NCI-H2196 treated with DMSO at 0.1 percent for 48 hours (cell line): ENCODE data around the gene LRBA.

ENCODE experiments used
- DNase-seq: peaks from one replicate; lab custom pipeline; 2025; ENCODE audit not compliant: unreplicated experiment; lab: John Stamatoyannopoulos, UW

The LRBA gene

GRCh38 chr4:150888625-150889024 is 126.5 kb downstream of the LRBA start:
- DNase-seq: no peak

DNA sequence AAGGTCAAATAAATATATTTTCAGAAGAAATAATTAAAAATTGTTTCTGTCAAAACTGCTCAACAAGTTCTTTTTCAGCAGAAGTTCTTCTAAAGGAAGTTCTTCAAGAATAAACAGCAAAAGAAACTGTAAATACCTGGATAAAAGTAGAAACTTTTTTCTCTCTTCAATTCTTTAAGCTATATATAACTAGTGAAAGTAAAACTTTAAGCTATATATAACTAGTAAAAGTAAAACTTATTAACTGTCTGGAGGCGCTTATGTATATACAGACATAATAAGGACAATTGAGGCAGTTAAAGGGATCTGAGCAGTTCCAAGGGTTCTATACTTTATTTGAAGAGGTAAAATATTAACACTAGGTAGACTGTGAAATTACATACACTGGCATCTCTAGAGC is 126.9 kb downstream of the LRBA start:
- no peak for DNase-seq

GRCh38 chr4:150886597-150886996 is 128.5 kb downstream of the LRBA start:
- no peak for DNase-seq

GRCh38 chr4:150884625-150885024 is 130.5 kb downstream of the LRBA start:
- DNase-seq: no peak

DNA sequence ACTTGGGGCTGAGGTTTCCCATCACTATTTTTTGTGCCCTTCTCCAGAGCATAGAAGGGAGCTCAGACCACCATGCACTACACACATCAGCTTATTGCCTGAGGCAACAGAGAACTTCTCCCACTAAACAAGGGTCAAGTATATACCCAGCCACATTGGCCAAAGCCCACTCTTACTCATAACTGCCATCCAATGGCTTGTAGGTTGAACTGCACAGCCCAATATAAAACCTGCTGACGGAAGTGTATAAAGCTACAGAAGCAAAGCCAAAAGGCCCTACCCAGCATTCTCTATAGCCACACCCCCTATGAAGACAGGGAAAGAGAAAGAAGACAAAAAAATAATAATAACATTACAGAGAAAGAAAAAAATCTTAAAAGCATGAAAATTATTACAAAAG is 139.7 kb downstream of the LRBA start:
- no peak for DNase-seq

GRCh38 chr4:150874338-150875226 is 140.5 kb downstream of the LRBA start:
- DNase-seq: no peak

- peak; percentile 13 for DNase-seq
Measured at GRCh38 chr4:150867148-150867547, 147.9 kb downstream of the LRBA start.

GRCh38 chr4:150863456-150863855 is 151.6 kb downstream of the LRBA start:
- DNase-seq: no peak

- no peak for DNase-seq
Measured at GRCh38 chr4:150862829-150863228, 152.3 kb downstream of the LRBA start.

DNA sequence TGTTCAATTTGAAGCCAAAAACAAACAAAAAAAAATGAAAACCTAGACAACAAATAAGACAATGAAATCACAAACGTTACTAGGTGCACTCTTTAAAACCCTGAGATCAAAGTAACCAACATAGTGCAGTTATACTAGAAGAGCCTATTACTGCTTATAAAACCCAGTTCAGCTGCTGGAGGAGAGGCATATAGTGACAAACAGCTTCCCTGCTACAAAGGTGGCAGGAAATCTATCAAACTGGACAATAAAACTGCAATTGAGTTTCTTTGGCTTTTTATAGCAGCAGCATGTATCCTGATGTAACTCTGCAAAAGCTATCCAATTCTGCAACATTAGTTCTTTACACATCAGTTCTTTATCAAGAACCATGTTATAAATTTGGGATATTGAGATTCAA is 155.6 kb downstream of the LRBA start:
- no peak for DNase-seq

DNA sequence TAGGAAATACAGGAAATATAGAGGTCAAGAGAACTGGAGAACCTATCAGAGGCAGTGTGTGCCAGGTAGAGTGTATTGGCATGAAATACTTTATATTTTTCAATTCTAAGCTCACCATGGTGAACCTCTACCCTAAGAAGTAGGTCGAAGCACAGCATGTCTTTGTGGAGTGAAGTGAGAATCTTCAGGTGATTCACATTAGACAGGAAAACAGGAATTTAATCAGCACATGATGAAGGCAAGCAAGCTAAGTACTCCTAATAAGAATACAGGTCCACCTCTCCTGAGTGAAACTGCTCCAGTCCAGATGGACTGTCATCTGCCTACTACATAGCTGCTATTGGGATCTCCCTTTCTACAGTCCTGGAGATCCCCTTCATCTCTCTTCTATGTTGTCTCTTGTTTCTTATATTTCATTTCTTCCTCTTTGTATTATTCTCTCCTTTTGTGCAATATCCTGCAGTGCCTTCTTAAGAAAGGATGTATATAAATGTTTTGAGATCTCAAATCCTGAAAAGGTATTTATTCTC is 159.0 kb downstream of the LRBA start:
- DNase-seq: no peak

GRCh38 chr4:150854600-150854999 is 160.5 kb downstream of the LRBA start:
- DNase-seq: no peak

GRCh38 chr4:150853882-150854281 is 161.2 kb downstream of the LRBA start:
- no peak for DNase-seq

- no peak for DNase-seq
Measured at GRCh38 chr4:150852216-150852615, 162.9 kb downstream of the LRBA start.

- no peak for DNase-seq
Measured at GRCh38 chr4:150849016-150849415, 166.1 kb downstream of the LRBA start.

- DNase-seq: no peak
Measured at GRCh38 chr4:150828159-150828558, 186.9 kb downstream of the LRBA start.

- no peak for DNase-seq
Measured at GRCh38 chr4:150827226-150827625, 187.9 kb downstream of the LRBA start.

GRCh38 chr4:150826306-150826705 is 188.8 kb downstream of the LRBA start:
- DNase-seq: no peak

GRCh38 chr4:150822407-150822806 is 192.7 kb downstream of the LRBA start:
- DNase-seq: no peak

DNA sequence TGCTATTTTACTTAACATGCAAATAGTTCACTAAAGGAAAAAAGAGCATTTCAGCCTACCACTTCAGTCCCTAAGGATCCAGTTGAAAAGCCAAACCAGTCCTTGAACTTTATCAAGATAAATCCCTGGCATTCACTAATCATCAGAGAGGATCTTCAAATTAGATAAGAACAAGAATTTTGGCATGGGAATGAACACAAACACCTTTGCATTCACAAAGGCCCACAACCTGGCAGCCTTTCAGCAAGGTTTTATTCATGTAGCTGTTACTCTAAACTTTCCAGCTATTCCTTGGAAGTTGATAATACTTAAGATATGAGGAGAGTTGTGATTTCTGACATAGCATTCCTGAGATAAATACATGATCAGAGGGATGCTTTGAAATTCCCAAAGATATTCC is 193.4 kb downstream of the LRBA start:
- no peak for DNase-seq

GRCh38 chr4:150820409-150820808 is 194.7 kb downstream of the LRBA start:
- DNase-seq: no peak

GRCh38 chr4:150818661-150819060 is 196.4 kb downstream of the LRBA start:
- DNase-seq: no peak
